Neural progenitor cell (in vitro differentiated cells): ENCODE data around the gene GPM6B.

Experiments used
- CTCF ChIP-seq: fragments of 200-600 bp; sonication (generic); IDR thresholded peaks from 2 replicates; pipeline ENCODE4 v1.5.1; 2017; ENCODE audit warnings: antibody characterized with exemption, mild to moderate bottlenecking
- EZH2 ChIP-seq: fragments of 200-600 bp; sonication (generic); IDR thresholded peaks from 2 replicates; pipeline ENCODE4 v1.6.1; 2017; ENCODE audit warnings: antibody characterized with exemption, mild to moderate bottlenecking, moderate library complexity

GRCh38 chrX:13750812-13751211 is 66.1 kb downstream of the GPM6B start:
- no peak for TF ChIP-seq CTCF
- TF ChIP-seq EZH2, result no peak
